Epithelial cell of umbilical artery (primary cell): ENCODE results near the gene IL17F. TPM values are rescaled to one million over a fixed set of nuclear protein-coding genes. Genes with fewer than 3 reads are reported as not detected.

Source experiments
- total RNA-seq: library from RNA; depleted of rRNA; stranded (reverse); fragments of >200 nt; gene quantifications from 2 replicates; pipeline ENCODE4 v1.2.3, GENCODE V29; 2014

Gene IL17F
- total RNA-seq, result not detected in 2 replicates

GRCh38 chr6:52244400-52244799 is at the start of gene IL17F:
IL17F (minus strand) TSS chr6:52244500; CDS start chr6:52244429, 71 bp downstream.

GRCh38 chr6:52284460-52285176 is 40.3 kb upstream of the IL17F start, which contains the start of gene MCM3:
MCM3 (minus strand) TSS chr6:52284742; CDS start chr6:52284674, 68 bp downstream.

Other genes with a start within 250 kb of the IL17F start
- not detected in 2 replicates for gene PKHD1, start 156.9 kb downstream of the IL17F start, total RNA-seq
- gene IL17A, start 58.1 kb downstream of the IL17F start, total RNA-seq, result not detected in 2 replicates
- gene MCM3, start 40.2 kb upstream of the IL17F start, total RNA-seq, result 80.6 and 109 TPM in 2 replicates
- 7.5 and 8.4 TPM in 2 replicates for gene PAQR8, start 117.7 kb upstream of the IL17F start, total RNA-seq
- gene EFHC1, start 175.8 kb upstream of the IL17F start, total RNA-seq, result 17.9 and 19.2 TPM in 2 replicates